ENCODE data around the gene LRCOL1.

GRCh38 chr12:132580701-132581292, 29.6 kb downstream of the LRCOL1 start:
- TF ChIP-seq CTCF (IDR thresholded peaks at IDR 0.05; ENCODE audit: borderline replicate concordance, extremely low read depth, low read length, poor library complexity, severe bottlenecking), result no peak
- TF ChIP-seq EZH2 (IDR thresholded peaks at IDR 0.05; ENCODE audit: borderline replicate concordance, low read depth, low read length, severe bottlenecking), result no peak

Data from DND-41 (cell line).